GM23338 (cell line): Measurements from ENCODE around the gene BNIP1.

Source experiments
- CREB1 ChIP-seq: fragments of 250-450 bp; sonication (Bioruptor Pico); IDR thresholded peaks from 2 replicates; pipeline ENCODE4 v1.5.0; 2020; ENCODE audit warnings: low read depth, mild to moderate bottlenecking, moderate library complexity
- ETS1 ChIP-seq: IDR thresholded peaks from 2 replicates; pipeline ENCODE4 v1.6.1; 2016; ENCODE audit warnings: antibody characterized with exemption
- EZH2 ChIP-seq: fragments of 200-600 bp; sonication (generic); IDR thresholded peaks from one replicate; pipeline ENCODE4 v1.8.0; 2017; ENCODE audit warnings: antibody characterized with exemption, mild to moderate bottlenecking, low read depth; ENCODE audit not compliant: unreplicated experiment
- EZH2phosphoT487 ChIP-seq: fragments of 200-600 bp; sonication (generic); IDR thresholded peaks from one replicate; pipeline ENCODE4 v1.8.1; 2018; ENCODE audit warnings: antibody characterized with exemption; ENCODE audit not compliant: unreplicated experiment
- POLR2AphosphoS5 ChIP-seq: IDR thresholded peaks from 2 replicates; pipeline ENCODE4 v1.6.1; 2016; ENCODE audit warnings: antibody characterized with exemption, low read depth
- ZNF114 ChIP-seq: fragments of 250-450 bp; sonication (Bioruptor Pico); IDR thresholded peaks from 2 replicates; pipeline ENCODE4 v1.5.0; 2020; ENCODE audit warnings: mild to moderate bottlenecking, moderate library complexity
- TF ChIP-seq, protein P1 (sequence below): IDR thresholded peaks from one replicate; pipeline ENCODE4 v1.6.1; 2018; ENCODE audit warnings: antibody characterized with exemption; ENCODE audit not compliant: unreplicated experiment
- TF ChIP-seq, protein P2 (sequence below), 2 experiments: fragments of 200-600 bp in 1 of 2; sonication (generic) in 1 of 2; conservative IDR thresholded peaks; 2 replicates each; pipeline versions ENCODE4 v1.5.1 to v1.6.1; 2016 to 2017; ENCODE audit warnings: antibody characterized with exemption in 2 of 2, low read depth in 2 of 2, mild to moderate bottlenecking in 2 of 2, moderate library complexity in 1 of 2

GRCh38 chr5:173161148-173161547 lies 16.8 kb downstream of the BNIP1 start:
- TF ChIP-seq, protein P1, sequence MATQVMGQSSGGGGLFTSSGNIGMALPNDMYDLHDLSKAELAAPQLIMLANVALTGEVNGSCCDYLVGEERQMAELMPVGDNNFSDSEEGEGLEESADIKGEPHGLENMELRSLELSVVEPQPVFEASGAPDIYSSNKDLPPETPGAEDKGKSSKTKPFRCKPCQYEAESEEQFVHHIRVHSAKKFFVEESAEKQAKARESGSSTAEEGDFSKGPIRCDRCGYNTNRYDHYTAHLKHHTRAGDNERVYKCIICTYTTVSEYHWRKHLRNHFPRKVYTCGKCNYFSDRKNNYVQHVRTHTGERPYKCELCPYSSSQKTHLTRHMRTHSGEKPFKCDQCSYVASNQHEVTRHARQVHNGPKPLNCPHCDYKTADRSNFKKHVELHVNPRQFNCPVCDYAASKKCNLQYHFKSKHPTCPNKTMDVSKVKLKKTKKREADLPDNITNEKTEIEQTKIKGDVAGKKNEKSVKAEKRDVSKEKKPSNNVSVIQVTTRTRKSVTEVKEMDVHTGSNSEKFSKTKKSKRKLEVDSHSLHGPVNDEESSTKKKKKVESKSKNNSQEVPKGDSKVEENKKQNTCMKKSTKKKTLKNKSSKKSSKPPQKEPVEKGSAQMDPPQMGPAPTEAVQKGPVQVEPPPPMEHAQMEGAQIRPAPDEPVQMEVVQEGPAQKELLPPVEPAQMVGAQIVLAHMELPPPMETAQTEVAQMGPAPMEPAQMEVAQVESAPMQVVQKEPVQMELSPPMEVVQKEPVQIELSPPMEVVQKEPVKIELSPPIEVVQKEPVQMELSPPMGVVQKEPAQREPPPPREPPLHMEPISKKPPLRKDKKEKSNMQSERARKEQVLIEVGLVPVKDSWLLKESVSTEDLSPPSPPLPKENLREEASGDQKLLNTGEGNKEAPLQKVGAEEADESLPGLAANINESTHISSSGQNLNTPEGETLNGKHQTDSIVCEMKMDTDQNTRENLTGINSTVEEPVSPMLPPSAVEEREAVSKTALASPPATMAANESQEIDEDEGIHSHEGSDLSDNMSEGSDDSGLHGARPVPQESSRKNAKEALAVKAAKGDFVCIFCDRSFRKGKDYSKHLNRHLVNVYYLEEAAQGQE, result no peak
- TF ChIP-seq, protein P2, sequence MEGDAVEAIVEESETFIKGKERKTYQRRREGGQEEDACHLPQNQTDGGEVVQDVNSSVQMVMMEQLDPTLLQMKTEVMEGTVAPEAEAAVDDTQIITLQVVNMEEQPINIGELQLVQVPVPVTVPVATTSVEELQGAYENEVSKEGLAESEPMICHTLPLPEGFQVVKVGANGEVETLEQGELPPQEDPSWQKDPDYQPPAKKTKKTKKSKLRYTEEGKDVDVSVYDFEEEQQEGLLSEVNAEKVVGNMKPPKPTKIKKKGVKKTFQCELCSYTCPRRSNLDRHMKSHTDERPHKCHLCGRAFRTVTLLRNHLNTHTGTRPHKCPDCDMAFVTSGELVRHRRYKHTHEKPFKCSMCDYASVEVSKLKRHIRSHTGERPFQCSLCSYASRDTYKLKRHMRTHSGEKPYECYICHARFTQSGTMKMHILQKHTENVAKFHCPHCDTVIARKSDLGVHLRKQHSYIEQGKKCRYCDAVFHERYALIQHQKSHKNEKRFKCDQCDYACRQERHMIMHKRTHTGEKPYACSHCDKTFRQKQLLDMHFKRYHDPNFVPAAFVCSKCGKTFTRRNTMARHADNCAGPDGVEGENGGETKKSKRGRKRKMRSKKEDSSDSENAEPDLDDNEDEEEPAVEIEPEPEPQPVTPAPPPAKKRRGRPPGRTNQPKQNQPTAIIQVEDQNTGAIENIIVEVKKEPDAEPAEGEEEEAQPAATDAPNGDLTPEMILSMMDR (conservative IDR thresholded peaks at IDR 0.05; ENCODE audit: low read depth in 2 of 2), result no peak
- no peak for TF ChIP-seq POLR2AphosphoS5
- no peak for TF ChIP-seq EZH2phosphoT487
- TF ChIP-seq EZH2, result no peak
- TF ChIP-seq ETS1, result no peak
- TF ChIP-seq CREB1 (CRISPR knock-in tag), result no peak
- TF ChIP-seq ZNF114 (CRISPR knock-in tag), result no peak
